Prostate gland (tissue), 2 donors: ENCODE measurements around the gene BMAL1.

ENCODE experiments used
- POLR2A ChIP-seq: fragments of 450-650 bp; IDR thresholded peaks from one replicate; pipeline ENCODE4 v1.6.1; 2016; ENCODE audit warnings: antibody characterized with exemption, mild to moderate bottlenecking
- TF ChIP-seq, protein P1 (sequence below), 4 experiments: fragments of 200-600 bp in 2 of 4; fragments of 450-650 bp in 2 of 4; sonication (generic) in 2 of 4; IDR thresholded peaks; 1 replicate in 3 of 4; 2 replicates in 1 of 4; pipeline ENCODE4 v1.5.1; 2016 to 2019; ENCODE audit warnings: antibody characterized with exemption in 4 of 4, mild to moderate bottlenecking in 2 of 4, moderate library complexity in 2 of 4

DNA sequence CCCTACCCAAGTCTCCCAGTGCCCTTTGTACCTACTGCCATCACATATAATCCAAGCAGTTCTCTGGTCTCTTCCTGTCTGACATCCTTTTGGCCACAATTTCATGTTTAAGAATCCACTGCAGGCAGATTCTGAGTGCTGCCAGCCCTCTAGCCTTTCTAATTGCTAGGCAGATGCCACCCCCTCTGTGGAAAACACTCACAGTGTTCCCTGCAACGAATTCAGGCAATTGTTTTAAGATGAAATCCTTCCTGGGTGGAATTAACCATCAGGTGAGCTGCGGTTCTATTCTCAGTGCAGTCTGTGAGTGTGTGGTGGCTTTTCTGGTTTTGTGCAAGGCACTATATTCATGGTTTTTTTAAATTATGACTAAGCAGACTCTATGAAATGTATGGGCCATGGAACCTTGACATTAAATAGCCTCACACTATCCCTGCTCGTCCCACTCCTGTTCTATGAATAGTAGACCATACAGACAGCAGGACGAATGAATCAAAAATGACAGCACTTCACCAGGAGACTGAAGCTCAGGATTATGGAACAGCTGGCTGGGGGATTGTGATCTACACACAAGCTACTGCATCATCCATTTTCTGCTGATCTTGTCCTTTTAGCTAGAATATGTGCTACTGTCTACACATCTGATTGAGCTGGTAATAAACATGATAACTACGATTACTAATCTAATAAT, 29.8 kb upstream of the BMAL1 start:
- TF ChIP-seq, protein P1, sequence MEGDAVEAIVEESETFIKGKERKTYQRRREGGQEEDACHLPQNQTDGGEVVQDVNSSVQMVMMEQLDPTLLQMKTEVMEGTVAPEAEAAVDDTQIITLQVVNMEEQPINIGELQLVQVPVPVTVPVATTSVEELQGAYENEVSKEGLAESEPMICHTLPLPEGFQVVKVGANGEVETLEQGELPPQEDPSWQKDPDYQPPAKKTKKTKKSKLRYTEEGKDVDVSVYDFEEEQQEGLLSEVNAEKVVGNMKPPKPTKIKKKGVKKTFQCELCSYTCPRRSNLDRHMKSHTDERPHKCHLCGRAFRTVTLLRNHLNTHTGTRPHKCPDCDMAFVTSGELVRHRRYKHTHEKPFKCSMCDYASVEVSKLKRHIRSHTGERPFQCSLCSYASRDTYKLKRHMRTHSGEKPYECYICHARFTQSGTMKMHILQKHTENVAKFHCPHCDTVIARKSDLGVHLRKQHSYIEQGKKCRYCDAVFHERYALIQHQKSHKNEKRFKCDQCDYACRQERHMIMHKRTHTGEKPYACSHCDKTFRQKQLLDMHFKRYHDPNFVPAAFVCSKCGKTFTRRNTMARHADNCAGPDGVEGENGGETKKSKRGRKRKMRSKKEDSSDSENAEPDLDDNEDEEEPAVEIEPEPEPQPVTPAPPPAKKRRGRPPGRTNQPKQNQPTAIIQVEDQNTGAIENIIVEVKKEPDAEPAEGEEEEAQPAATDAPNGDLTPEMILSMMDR (IDR thresholded peaks at IDR 0.05): no peak
- no peak for TF ChIP-seq POLR2A
